CD4-positive, alpha-beta T cell treated with Interleukin-6 for 4 hours (primary cell): Measurements from ENCODE around the gene LAMC3.

Experiments
- DNase-seq: peaks from one replicate; pipeline ENCODE4 v3.0.0-alpha.2; 2020; ENCODE audit warnings: mixed read lengths

The LAMC3 gene

DNA sequence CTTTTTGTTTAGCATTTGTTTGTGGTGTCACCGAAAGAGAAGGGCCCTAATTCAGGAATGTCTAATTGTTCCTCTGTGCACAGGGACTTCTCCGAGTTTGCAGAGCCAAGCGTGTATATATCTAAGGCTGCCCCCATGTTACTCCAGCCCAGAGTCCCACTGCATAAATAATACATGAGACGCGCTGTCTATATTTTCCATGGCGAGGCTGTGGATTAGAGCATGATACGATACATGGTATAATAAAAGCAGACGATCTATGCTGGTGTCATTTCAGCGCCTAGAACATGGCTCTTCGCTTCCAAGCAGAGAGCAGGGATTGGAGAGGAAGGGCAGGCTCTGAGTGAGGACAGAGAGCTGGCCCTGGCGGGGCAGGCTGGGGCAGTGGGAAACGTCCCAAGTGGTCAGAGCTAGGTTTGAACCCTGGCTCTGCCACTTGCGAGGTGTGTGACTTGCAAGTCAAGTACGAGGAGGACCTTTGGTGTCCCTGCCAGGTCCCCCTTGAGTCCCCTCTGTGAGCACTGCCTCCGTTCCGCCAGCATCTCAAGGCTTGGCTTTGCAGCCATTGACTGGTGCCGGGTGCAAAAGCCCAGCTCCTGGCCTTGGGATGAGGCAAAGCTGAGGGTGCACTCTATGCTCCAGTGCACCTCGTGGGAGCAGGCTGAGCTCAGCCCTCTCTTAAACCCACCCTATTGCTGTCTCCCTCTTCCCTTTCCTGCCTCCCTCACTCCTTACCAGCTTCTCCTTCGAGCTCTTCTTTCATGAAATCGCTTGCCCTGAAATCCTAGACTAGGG lies 29.2 kb upstream of the LAMC3 start:
- no peak for DNase-seq

- DNase-seq, result no peak
Observed at GRCh38 chr9:130980526-130980925, 28.4 kb upstream of the LAMC3 start.

- no peak for DNase-seq
Observed at GRCh38 chr9:130981002-130981755, 27.8 kb upstream of the LAMC3 start.

DNA sequence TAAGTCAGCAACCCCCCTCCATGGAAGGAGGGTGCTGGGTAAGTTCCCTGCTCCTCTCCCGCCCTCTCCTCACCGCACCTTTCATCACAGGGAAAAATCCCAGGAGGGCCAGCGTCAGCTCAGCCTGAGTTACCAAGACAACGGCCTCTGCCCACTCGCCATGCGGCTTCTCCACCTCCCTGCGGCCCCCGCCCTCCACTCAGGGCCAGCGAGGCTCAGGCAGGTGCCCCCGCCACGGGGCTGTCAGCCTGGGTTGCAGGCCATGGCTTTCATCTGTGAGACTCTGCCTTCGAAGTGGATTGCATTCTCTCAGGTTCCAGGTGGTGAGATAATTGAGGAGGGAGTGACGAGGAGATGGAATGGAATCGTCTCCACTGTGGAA lies 27.2 kb upstream of the LAMC3 start:
- no peak for DNase-seq

DNA sequence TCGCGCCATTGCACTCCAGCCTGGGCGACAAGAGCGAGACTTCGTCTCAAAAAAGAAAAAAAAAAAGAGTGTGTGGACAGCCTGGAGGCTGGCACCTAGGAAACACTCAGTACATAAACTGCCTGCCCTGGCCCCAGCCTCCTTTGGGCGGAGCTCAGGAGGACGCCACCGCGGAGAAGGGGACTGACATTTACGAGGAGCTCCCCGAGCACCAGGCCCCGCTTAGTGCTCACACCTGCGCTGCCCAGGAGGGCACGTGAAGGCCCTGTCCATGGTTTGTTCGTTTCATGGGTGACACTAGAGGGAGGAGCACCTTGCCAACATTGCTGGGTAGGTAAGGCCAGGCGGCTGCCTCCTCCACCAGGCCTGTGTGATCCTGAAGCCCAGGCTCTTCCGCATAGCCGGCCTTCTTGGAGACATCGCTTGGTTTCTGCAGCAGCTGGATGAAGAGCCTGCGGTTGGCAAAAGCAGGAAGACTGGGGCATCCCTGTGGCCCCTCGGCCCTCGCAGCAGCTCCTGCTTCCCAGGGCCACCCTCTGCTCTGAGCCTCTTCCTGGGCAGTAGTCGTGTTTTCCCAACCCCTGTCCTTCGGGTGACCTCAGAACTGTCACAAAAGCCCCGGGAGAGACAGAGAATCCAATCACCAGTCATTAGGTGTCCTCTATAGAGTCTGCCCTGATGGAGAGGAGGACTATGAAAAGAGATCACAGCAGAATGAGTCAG lies 26.2 kb upstream of the LAMC3 start:
- no peak for DNase-seq

DNA sequence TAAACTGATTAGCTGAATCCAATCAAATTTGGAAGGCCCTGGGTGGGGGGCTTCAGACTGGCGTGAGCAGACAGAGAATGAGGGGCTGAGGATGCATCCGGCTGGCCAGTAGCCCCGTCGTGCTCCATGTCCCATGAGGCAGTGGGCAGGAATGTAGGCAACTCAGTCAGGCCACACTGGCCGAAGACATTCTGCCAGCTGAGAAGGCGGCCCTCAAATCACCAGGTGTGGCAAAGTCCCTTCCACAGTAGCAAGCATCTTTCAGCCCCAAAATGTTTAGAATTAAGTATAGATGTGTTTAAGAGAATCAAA lies 25.7 kb upstream of the LAMC3 start:
- DNase-seq, result no peak

DNA sequence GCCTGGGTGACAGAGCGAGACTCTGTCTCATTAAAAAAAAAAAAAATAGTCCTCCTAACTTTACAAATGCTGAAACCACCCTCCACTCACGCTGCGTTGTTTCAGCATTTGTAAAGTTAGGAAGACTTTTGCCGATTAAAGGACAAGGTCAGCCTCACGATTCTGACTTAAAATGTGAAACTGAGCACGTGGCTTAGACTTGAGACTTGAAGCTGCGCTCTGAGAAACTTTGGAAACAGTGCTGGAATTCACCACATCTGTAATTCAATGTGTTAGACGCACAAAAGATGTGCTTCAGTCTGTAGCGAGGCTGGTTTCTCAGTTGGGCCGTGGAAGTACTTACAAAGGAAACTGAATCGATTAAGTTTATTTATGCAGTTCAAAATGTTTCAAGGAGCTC lies 25.0 kb upstream of the LAMC3 start:
- no peak for DNase-seq

GRCh38 chr9:130984521-130984920 lies 24.5 kb upstream of the LAMC3 start:
- DNase-seq, result no peak

- DNase-seq, result no peak
Observed at GRCh38 chr9:130985029-130985428, 23.9 kb upstream of the LAMC3 start.

- DNase-seq, result no peak
Observed at GRCh38 chr9:130985606-130986162, 23.3 kb upstream of the LAMC3 start.

DNA sequence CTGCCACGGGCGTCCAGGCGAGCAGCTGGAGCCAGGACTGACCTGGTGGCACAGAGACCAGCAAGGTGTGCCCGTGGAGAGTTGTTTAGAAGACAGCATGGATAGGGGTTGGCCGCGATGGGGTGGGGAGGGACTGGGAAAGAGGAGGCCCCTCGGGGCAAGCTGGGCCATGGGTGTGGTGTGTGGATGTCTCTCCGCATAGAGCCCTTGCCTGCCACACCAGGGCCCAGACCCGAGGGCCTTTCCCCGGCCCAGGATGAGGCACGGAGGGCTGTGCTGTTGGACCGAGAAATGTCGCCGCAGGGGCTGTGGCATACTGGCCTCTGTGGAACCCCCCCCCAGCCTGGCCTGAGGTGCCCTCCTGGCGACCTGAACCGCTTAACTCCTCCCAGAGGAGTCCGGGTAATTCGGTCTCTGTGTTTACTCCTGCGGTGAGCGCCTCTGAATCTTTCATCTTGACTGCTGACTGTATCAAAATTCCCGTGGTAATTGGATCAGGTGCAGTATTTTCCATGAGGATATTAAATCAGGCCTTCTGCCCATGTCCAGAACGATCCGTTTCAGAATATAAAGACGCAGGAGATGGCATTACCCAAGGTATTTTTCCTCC lies 22.5 kb upstream of the LAMC3 start:
- DNase-seq, result no peak

- no peak for DNase-seq
Observed at GRCh38 chr9:130987054-130987453, 21.9 kb upstream of the LAMC3 start.

GRCh38 chr9:130987738-130988399 lies 21.1 kb upstream of the LAMC3 start:
- no peak for DNase-seq

DNA sequence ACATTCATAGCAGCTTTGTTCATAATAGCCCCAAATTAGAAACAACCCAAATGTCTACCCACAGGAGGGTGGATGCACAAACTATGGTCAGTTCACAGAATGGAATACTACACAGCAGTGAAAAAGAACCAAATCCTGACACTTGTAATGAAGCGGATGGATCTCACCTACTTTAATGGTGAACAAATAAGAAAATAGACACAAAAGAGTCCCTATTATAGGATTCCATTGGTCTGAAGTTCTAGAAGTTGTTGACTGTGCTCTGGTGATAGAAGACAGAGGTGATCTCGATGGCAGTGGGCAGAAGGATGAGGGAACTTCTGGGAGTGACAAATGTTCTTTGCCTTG lies 20.6 kb upstream of the LAMC3 start:
- no peak for DNase-seq

- DNase-seq, result no peak
Observed at GRCh38 chr9:130988905-130989304, 20.1 kb upstream of the LAMC3 start.

DNA sequence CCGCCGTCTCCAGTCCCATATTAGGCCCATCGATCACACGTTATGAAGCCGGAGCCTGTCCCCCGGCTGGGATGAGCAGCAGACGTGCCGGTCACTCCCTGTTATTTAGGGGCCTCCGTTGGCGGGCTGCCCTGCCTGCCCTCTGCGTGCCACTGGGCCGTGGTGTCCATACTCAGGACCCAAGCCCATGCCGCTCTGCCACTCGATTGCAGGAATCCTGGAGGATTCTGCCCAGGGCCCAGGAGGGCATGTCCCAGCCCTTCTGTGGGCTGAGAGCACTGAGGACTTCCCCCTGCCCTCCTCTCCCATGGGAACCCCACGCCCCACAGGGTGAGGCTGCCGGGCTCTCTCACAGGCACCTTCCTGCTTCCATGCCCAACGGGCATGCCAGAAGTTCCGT lies 19.6 kb upstream of the LAMC3 start:
- no peak for DNase-seq

DNA sequence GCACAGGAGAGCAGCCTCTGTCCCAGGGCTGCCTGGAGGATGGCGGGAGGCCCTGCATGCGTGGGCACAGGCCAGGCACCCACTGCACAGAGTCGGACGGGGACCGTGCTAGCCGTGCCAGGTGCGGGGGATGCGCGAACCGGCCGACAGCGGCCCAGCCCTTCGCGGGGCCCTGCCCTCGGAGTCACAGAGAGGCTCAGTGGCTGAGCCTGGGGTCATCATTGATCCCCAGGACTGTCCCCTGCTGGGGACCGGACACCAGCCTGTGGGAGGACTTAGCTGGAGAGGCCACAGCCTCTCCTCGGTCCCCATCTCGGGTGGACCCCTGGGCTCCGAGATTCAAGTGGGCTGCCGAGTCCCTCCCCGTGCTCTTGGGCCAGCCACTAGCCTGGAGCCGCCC lies 19.1 kb upstream of the LAMC3 start:
- DNase-seq, result no peak

DNA sequence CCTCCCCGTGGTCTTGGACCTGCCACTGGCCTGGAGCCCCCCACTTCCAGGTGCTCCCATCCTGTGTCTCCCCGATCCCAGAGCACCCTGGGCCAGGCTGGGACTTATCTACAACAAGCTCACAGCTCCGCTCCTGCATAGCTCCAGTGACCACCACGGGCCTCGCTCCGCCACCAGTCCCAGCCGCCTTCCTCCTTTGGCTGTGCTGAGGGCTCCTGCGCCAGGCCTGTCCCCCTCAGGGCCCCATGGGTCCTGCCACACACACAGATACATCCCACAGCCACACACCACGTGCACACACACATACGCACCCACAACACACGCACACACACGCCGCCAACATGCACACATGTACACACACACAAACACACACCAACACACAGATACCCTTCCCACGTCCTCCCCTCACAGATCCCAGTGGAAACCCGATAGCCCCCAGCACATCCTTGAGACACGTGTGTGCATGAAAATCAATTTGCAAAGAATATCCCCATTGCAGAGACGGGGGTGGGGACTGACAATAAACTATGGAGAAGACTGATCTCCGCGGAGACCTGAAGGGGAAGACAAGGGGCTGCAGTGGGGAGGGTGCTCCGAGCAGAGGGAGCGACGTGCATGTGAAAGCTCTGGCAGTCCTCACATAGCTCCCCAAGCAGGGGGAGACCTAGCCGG lies 18.5 kb upstream of the LAMC3 start:
- no peak for DNase-seq

DNA sequence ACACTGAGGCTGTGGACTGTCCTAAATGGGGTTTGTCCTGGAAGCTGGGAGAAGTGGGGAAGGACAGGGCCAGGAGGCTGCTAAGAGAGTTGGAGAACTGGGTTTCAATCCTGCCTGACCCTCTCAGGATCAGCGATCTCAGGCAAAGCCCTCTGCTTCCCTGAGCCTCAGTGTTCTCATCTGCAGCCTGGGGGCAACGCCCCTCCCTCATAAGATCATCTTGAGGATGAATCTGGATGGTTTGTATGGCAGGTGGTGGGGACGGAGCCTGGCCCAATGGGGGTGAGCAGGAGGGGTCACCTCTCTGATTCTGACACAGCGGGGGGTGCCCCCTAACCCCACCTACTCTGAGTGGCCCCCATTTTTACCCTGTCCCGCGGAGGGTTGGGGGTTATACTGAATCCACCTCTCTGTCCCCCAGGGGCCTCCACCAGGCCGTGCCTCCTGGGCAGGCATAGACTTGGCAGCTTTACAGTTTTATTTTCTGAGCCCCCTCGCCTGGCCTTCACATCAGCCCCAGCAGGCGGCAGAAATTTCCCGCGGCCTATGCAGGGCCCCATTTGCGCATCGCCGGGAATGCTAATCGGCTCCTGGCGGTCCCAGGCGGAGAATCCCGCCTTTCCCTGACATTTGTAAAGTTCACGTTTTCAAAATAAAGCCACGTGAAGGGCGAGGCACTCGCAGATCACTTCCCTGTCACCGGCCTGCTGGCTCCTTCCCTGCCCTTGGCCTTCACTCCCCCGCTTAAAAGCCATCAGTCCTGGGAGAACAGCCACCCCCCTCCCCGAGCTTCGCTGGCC lies 17.8 kb upstream of the LAMC3 start:
- DNase-seq, result no peak

DNA sequence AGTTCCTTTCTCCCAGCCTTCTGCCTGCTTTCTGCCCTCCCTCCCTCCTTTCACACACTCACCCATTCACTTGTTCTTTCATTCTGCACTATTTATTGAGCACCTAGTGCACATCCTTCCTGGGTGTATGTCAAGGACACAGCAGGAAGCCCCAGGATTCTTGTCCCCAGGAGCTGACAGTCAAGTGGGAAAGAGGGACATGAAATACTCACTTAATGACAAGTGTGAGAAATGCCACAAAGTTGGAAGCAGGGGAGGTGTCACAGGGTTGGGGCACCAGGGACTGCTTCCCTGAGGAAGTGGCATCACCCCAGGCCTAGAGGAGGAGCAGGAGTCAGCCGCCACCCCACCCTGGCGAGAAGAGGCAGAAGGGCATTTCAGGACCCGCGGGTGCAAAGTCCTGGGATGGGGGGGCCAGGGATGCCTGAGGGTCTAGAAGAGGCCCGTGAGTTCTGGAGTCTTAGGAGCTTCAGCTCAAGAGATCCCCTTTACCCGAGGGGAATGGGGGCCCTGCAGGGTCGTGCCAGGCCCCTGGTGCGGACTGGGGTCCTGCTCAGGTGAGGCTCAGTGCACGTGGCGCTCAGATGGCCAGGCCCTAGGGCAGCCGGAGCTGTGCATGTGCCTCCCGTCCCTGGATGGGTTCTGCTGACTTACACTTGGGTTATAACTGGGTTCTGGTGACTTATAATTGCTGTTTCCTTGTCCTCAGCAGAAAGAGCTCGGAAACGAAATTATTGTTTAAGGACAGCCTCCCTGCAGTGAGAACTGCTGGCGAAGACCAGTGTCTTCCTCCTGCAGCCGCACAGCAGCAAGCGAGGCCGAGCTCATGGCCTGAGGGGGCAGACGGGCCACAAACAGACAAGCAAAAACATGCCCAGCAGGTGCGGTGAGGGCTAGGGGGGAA lies 16.9 kb upstream of the LAMC3 start:
- DNase-seq, result no peak
